SH-SY5Y (cell line): ENCODE data around the gene PLA2R1.

Source experiments
- GATA2 ChIP-seq: IDR thresholded peaks from 2 replicates; pipeline ENCODE4 v1.6.1; 2011; ENCODE audit warnings: mild to moderate bottlenecking, low read depth, low read length
- GATA3 ChIP-seq: IDR thresholded peaks from 2 replicates; pipeline ENCODE4 v1.6.1; 2011; ENCODE audit warnings: low read depth, mild to moderate bottlenecking, low read length, moderate library complexity

The PLA2R1 gene

DNA sequence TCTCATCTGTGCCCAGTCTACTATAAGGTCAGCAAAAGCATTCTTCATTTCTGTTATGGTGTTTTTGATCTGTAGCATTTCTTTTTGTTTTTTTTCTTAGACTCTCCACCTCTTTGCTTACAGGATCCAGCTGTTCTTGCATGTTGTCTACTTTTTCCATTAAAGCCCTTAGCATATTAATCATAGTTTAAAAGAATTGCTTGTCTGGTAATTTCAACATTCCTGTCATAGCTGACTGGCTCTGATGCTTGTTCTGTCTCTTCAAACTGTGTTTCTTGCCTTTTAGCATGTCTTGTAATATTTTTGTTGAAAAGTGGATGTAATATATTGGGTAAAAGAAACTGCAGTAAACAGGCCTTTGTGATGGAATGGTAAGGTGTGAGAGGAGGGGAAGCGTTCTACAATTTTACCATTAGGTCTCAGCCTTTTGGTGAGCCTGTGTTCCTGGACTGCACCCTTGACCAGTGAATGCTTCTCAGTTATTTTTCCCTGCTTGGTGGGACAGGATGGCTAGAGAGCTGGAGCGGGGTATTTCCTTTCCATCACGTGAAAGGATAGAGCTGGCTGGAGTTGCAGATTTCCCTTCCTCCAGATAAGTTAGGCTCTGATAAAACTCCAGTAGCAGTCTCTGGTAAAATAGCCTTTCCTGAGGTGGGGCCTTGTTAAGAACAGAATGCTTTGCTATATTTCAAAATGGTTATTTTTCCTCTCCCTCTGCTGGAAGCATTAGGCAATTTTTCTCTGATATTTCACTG lies 65.4 kb downstream of the PLA2R1 start:
- TF ChIP-seq GATA2 (no peak), GATA3 (no peak)

DNA sequence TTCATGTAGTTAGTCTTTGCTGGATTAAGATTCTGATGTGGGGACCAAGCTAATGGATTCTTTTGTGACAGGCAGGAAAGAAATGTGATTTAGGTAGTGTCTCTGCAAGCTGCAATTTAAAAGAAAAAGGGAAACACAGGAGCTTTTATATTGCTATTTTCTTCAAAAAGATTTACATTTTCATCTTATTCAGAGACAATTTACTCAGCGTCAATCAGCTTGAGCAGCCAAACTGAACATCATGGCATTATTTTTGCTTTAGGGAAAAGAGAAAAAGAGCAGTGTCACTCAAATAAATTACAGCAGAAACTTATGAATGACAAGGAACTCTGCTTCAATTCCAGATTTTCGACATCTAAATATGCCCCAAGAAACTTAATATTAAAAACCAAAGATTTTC lies 67.4 kb downstream of the PLA2R1 start:
- TF ChIP-seq GATA3, result no peak
- no peak for TF ChIP-seq GATA2

DNA sequence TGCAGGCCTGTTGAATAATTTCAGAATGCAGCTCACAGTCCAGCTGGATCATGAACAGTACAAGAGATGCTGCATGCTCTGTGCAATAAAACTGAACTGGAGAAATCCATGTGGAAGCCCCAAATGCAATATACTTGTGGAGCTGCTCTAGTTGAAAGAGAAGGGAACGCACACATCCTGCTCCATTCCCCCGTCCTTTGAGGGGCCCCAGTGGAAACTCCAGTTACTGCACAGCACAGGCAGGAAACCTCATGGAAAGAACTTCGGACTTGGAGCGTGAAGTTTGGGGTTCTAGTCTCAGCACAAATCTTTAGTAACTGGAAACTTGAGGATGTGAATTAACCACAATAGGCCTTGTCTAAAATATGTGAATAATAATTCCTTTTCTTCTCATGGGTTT lies 73.2 kb downstream of the PLA2R1 start:
- TF ChIP-seq GATA3, result no peak
- no peak for TF ChIP-seq GATA2

DNA sequence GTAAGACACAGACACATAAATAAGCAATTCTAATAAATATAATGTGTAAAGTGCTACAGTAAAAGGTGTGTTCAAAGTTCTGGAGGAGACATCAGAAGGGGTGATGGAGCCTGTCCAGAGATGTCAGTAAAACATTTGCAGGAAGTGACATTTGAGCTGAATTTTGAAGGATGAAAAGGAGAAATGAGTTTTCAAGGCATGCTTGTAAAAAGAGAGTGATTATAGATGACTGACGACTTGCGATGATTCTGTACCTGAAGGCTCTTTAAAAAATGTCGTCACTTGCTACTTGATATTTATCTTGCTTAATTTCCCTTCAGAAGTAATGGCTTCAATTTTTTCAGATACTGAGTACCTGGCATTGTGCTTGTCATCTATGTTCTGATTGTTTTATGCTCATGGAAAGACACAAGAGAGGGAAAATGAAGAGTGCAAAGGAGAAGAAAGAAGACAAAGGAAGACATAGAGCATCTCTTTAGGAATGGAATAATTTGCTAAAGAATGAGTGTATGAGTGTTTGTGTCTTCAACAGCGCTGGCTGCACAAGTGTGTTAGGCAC lies 73.9 kb downstream of the PLA2R1 start:
- TF ChIP-seq GATA2, result no peak
- no peak for TF ChIP-seq GATA3

DNA sequence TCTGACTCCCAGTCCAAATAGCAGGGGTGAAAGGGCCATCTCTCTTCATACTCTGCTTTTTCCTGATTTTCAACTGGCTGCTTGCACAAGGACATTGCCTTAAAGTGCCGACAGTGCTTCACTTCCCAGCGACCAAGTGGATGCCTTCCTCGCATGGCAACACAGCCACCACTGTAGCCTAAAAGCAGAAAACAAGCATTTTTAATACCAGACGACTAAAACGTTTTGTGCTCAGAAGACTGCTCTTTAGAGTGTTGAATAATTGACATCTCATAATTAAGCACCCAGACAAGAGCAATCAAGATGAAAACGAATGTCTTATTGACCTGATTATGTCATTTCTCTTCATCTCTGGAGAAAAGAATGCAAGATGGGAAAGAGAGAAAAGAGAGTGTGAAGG lies 75.2 kb downstream of the PLA2R1 start:
- no peak for TF ChIP-seq GATA3
- TF ChIP-seq GATA2, result no peak

DNA sequence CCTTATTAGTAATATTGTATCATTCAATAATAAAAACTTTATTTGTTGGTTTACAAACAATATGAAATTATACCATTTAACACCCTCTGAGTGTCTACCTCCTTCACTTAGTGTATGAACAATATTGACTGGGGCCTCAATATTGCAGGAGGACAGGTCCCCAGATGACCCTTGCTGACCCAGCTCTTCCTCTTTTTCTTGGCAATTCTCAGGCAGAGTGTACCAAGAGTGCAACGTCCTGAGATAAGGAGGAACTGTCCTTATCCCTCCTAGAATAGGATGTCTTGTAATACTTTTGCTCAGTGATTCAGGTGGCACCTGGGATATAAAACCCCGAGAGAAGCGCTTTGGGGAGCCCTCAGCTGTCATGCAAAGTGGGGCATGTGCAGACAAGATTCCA lies 76.8 kb downstream of the PLA2R1 start:
- TF ChIP-seq GATA3 (no peak), GATA2 (no peak)

DNA sequence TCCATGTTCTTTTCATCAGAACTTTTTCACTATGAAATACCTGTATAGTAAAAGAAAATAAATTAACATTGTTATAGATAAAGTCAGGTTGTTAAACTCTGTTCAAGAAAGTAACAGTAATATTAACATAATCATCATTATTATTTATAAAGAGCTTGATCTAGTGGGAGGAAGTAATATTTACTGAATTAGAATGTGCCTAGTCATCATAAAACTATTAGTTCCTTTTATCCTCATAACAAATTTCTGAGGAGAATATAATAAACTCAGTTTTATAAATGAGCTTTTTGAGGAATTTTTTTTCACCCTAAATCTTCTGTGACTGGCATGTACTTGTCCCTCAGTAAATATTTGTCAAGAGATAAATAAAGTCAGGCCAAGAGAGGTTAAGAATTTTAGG lies 78.4 kb downstream of the PLA2R1 start:
- TF ChIP-seq GATA2 (no peak), GATA3 (no peak)

DNA sequence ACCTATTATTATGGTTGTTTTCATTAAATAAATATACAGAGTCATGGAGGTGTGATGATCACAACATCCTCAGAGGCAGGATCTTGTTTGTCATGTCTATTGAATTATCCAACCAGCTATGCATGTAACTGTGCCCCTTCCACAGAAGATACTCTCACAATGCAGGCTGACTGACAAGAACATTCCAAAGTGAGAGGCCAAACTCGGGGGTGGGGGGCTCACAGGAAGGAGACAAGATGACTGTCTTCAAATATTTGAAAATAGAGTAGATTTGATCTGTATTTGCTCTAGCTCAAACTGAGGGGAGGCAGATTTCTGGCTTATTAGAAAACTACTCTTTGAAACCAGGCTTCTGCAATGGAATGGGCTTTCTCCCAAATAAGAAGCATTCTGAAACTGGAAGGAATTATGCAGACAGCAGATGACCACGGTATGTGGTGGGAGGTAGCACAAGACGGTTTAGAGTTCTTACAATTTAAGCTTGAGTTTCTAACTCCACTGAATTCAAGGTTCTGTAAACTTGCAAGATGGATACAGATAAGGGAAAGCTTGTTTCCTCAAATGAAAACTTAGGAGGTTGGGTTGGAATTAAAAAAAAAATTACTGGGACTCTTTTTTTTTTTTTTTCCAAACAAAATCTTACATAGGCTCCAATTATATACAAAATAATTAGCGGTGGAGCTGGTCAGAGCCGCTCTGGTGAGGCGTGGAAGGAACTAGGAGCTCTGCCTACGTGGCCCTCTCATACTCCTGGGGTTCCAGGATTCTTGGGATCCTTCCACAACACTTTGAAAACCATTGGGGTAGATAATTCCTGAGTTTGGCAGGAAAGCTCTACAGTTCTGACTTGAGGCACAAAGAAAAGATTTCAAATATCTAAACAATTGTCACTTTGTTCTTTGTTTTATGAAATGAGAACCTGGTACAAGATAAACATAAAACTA lies 79.3 kb downstream of the PLA2R1 start:
- no peak for TF ChIP-seq GATA2
- no peak for TF ChIP-seq GATA3

DNA sequence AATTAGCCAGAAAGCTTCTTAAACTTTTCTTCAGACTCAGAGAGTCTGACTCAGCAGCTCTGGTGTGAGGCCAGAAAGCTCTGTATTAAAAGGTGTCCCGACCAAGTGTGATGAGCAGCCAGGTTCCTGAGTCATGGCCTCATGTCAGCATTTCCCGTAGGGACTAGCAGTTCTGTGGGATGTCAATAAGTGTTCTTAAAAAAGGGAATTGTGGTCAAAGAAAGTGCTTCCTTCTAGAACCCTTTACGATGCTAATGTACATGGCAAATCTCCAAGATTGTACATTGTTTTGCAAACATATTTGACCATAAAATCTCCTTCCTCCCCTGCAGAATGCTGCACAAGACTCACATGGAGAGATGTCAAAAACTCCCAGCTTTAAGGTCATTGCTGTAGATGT lies 80.1 kb downstream of the PLA2R1 start:
- TF ChIP-seq GATA2 (no peak), GATA3 (no peak)

DNA sequence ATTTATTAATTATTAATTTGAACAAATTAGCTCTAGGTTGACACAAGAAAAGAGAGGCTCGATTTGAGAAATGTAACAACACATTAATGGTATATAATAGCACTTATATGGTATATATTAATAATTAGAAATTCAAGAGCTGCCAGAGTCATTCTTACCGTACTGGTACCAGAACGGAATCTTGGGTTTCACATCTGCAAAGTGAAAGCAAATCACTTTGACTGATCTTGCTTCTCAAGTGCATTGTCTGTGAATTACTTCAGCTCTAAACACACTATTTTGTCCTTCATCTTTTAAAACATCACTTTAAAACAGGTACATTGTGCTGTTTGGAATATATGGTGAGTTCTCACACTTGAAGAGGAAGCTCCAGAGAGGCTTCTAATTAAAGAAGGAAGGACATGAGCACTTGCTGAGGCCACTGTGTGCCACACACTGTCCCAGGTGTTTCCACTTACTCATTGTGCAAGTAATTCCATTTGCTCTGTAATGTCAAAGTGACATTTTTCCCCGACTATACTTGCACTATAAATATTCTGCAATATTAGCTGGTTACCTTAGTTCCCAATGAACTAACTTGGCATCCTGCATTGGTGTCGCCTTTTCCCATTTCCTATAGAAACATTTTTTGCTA lies 85.8 kb downstream of the PLA2R1 start:
- no peak for TF ChIP-seq GATA3
- TF ChIP-seq GATA2, result no peak

DNA sequence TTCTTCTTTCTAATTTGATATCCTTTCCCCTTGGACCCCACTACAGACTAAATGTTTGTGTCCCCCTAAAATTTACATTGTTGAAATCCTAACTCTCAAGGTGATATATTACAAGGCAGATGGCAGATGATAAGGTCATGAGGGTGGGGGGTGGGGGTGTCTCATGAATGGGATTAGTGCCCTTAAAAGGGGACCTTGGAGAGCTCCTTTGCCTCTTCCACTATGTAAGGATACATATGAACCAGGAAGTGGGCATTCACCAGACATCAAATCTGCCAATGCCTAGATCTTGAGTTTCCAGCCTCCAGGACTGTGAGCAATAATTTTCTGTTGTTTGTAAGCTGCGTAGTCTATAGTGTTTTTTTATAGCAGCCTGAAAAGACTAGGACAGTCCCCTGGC lies 89.1 kb downstream of the PLA2R1 start:
- TF ChIP-seq GATA2 (no peak), GATA3 (no peak)

DNA sequence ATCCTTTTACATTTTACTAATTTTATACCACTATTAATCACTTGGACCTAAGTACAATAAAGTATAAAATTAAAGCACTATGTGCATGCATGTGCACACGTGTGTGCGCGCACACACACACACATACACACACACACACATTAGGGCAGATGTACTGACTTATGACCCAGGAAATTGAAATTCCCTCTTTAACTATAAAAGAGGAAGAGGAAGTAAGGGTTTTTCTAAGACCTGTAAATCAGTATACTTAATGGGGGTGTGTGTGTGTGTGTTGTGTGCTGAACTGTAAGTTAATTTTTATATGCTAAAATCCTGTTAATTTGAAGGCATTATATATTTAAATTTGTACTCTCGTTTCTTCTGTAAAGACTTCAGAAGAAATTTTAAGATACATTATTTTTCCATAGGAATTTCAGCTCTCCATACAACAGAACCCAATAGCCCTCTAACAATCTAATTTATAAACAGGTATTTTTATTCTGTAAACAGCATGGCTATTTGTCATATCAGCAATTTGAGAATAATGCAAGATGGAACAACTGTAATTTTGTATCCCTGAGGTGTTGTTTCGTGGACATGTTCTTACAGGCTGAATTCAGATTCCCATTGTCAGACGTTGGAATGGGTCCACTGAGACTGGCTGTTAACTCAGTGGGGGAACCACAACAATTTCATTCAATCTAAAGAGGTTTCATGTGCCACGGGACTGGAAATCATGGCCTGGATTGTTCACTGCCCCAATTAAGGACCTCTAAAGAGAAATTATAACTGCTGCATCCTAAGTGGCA lies 90.9 kb downstream of the PLA2R1 start:
- TF ChIP-seq GATA2 (no peak), GATA3 (no peak)

DNA sequence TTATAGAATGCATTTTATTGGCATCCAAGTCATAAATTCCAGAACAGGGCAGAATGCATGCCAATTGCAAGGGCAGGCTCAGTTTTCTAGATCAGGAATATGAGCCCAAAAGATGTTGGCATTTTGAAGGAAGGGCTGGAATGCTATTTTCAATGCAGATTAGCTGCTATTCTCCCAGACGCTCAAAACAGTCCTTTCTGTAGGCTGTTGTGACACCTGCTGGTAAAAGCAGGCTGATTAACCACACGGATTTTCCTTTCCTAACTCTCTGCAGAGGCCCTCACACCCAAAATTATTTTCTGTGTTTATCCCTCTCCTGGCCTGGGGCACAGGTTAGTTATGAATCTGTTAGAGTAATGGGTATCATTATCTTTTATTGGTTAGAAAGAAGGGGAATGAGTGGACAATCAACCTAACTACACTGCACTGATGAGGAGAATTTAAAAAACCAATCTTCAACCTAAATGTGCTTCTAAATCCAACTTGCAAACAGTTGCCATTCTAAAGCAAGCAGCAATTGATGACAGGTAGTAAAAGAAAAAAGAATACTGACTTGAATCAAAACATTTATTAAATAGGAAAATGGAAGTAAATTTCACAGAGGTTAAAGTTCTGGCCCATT lies 94.0 kb downstream of the PLA2R1 start:
- TF ChIP-seq GATA2, result no peak
- no peak for TF ChIP-seq GATA3

DNA sequence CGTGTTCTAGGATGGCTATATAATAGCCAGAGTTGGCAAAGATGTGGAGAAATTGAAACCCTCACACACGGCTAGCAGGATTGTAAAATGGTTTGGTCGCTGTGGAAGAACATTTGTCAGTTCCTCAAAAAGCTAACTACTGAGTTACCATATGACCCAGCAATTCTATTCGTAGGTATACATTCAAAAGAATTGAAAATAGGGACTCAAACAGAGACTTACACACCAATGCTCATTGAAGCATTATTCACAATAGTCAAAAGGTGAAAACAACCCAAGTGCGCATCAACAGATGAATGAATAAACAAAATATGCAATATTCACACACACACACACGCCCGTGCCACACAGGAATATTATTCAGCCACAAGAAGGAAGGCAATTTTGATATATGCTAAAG lies 98.7 kb downstream of the PLA2R1 start:
- no peak for TF ChIP-seq GATA3
